GM19395 (cell line): ENCODE measurements around the gene IER5.

Experiments used
- ATAC-seq: cut with Tn5 transposase; IDR thresholded peaks from one replicate; pipeline ENCODE4 v1.9.1; 2021; ENCODE audit warnings: mild to moderate bottlenecking, moderate library complexity; ENCODE audit not compliant: unreplicated experiment

Gene IER5

GRCh38 chr1:181076852-181077251 is 11.6 kb upstream of the IER5 start:
- no peak for ATAC-seq

GRCh38 chr1:181077576-181078242 is 10.8 kb upstream of the IER5 start:
- no peak for ATAC-seq

- no peak for ATAC-seq
Measured at GRCh38 chr1:181079382-181079781, 9.1 kb upstream of the IER5 start.

GRCh38 chr1:181079920-181080319 is 8.6 kb upstream of the IER5 start:
- ATAC-seq: no peak

- no peak for ATAC-seq
Measured at GRCh38 chr1:181080556-181080955, 7.9 kb upstream of the IER5 start.

GRCh38 chr1:181081395-181081794 is 7.1 kb upstream of the IER5 start:
- ATAC-seq: no peak

- ATAC-seq: peak; percentile 32
Measured at GRCh38 chr1:181083842-181084605, 4.5 kb upstream of the IER5 start.

GRCh38 chr1:181084606-181084969 is 3.9 kb upstream of the IER5 start:
- no peak for ATAC-seq

GRCh38 chr1:181086091-181086490 is 2.4 kb upstream of the IER5 start:
- no peak for ATAC-seq

- ATAC-seq: no peak
Measured at GRCh38 chr1:181086926-181087325, 1.6 kb upstream of the IER5 start.

- ATAC-seq: no peak
Measured at GRCh38 chr1:181087400-181087901, 1.0 kb upstream of the IER5 start.

GRCh38 chr1:181089017-181089675 is 646 bp downstream of the IER5 start:
- ATAC-seq: peak; percentile 0

GRCh38 chr1:181089676-181090544 is 1.4 kb downstream of the IER5 start:
- ATAC-seq: peak; percentile 42

- no peak for ATAC-seq
Measured at GRCh38 chr1:181090641-181091126, 2.2 kb downstream of the IER5 start.

- no peak for ATAC-seq
Measured at GRCh38 chr1:181091309-181092040, 3.0 kb downstream of the IER5 start.

- ATAC-seq: no peak
Measured at GRCh38 chr1:181092056-181092455, 3.6 kb downstream of the IER5 start.

- no peak for ATAC-seq
Measured at GRCh38 chr1:181092883-181093458, 4.5 kb downstream of the IER5 start.

GRCh38 chr1:181094416-181095212 is 6.1 kb downstream of the IER5 start:
- no peak for ATAC-seq

GRCh38 chr1:181095260-181095659 is 6.8 kb downstream of the IER5 start:
- no peak for ATAC-seq
